Globus pallidus (tissue), 1 donor: ENCODE results near the gene C4orf17.

ENCODE experiments used
- DNase-seq: peaks from one replicate; pipeline ENCODE4 v3.0.0-alpha.2; 2015; ENCODE audit warnings: low spot score

Gene C4orf17

DNA sequence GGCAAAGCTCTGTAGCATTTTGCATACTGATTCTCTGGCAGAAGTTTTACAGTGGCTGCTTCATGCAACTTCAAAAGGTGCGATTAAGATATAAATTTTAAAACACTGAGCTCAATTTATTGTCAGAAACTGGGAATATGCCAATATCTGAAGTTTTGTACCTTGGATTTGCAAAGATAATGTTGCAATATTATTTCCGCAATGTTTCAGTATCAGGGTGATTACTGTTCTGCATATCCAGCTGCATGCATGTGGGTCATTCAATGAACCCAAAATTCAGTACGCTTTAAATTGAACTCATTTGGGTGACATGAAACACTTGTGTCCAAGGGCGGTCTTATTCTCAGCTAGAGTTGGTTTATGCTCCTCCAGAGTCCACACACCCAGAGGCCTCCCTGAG is 26.9 kb downstream of the C4orf17 start:
- DNase-seq = no peak

DNA sequence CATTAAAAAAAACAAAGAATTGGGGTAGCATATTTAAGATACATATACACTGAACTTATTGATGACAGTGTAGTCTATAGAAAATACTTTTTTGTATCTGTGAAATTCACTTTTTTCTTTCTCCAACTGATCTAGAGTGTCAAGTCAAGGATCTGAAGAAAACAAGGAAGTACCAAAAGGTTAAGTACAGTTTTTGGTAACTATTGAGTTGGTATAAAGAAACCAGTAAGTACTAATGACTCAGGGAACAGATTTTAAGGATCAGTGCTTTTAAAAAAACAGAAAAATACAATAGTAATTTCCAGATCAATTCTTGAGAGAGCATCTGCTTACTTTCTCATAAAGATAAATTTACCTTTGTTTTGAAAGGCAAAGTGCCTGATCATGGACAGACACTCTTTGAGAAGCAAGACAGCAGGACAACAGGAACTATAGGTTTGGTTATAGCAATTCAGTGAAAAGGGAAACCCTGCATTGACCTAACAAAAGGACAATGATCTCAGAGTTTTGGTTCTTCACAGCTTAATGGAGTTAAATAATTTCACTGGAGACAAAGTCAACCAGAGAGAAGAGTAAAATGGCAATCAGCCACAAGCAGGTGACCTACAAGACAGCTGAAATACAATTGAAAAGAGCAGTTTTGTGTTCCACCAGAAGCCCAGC is 29.6 kb downstream of the C4orf17 start:
- no peak for DNase-seq

GRCh38 chr4:99552872-99553271 is 42.1 kb downstream of the C4orf17 start:
- no peak for DNase-seq

GRCh38 chr4:99563310-99564186 is 52.7 kb downstream of the C4orf17 start, which contains the start of gene TRMT10A:
TRMT10A (minus strand) TSS chr4:99564039; CDS start chr4:99559338, 4,701 bp downstream.
- peak; percentile 99 for DNase-seq

- no peak for DNase-seq
Measured at GRCh38 chr4:99564921-99565320, 54.1 kb downstream of the C4orf17 start.

DNA sequence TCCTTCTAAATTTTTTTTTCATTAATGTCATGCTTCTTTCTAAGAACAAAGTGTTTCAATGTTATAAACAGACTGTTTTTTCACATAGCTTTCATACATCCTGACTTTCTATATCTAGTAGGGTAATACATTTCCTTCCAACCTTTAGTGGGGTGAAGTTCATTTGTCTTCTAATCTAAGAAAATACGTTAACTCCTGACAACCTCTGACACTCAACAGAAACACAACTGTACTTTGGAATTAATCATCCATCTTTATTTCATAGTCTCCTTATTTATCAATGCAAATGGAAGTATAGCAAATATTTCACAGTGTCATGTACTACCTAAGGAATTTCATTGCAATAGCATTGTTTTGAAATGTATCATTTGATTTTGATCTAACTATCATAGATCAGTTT is 61.1 kb downstream of the C4orf17 start:
- no peak for DNase-seq

- DNase-seq = no peak
Measured at GRCh38 chr4:99572527-99573240, 61.9 kb downstream of the C4orf17 start.

DNA sequence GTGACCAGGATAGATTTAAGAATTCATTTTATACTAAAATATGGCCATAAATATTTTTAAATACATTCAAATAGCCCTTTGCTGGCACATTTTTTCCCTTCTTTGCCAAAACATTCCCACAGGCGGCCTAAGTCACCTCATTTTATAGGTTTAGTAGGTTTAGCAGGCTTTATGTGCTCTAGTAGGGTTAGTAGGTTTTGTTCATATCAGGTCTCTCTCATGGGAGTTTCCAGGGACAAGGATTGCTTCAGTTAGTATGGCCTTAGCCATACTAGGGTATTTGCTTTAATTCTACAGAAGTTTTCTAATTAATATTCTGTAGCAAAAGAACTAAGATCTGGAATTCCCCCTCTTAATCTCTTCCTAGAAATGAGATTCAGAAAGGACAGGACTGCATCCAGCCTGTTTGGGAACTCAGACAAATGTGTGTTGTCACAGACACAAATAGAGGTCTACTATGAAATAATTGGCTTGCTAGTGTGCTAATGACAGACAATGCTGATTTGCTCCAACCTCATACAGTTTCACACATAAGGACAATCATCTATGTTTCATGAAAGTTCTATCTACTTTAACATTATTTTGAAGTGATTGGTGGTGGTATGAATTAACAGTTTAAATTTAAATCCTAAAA is 63.0 kb downstream of the C4orf17 start:
- no peak for DNase-seq

DNA sequence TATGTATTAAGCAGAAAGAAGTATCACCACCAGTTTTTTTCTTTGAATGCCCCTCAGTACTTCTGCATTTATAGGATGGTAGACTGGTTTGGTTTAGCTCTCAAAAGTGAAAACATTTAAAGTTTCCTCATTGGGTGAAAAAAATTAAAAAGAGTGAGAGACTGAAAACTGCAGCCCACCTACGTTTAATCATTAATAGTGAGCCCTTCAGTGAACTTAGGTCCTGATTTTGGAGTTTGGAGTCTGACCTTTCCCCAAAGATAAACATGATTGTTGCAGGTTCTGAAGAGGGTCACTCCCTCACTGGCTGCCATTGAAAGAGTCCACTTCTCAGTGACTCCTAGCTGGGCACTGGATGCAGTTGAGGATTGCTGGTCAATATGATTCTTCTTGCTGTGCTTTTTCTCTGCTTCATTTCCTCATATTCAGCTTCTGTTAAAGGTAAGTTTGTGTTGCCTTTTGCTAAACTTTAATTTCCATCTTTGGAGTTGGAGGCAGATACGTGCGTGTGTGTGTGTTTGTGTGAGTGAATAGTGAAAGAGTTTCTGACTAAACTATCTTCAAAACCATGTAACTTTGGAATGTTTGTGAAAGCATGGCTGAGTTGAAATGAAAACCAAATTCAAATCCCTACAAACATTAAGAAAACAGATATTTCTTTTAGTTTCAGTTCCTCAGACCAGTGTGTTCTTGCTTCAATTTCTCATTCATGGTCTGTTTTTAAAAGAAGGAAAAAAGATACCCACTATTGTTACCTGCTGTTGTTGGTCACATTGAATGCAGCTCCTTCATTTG is 63.9 kb downstream of the C4orf17 start, which contains the start of gene MTTP:
Gene MTTP, plus strand, starts transcription at position 295 of the 795 bp plus-strand sequence. Its CDS starts 86 bp downstream, at position 381.
- no peak for DNase-seq

GRCh38 chr4:99578714-99579113 is 67.9 kb downstream of the C4orf17 start:
- no peak for DNase-seq

- no peak for DNase-seq
Measured at GRCh38 chr4:99585516-99585915, 74.7 kb downstream of the C4orf17 start.

DNA sequence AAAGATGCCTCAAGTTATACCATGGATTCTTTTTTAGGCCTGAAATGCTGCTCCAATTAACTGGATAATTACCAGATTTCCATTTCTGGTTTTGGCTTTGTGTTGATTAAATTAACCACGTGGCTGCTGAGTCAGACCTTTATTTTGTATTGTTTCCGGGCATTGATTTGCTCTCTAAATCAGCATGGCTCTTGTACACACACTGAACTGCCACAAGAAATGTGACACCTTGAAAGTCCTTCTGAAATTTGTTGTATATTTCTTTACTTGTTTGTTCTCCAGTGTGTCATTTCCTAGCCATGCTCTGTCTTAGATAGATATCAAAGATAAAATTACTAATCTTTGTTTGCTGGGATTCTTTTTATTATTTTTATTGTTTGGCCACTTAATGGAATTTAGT is 75.5 kb downstream of the C4orf17 start:
- no peak for DNase-seq

GRCh38 chr4:99586797-99587196 is 76.0 kb downstream of the C4orf17 start:
- no peak for DNase-seq

- no peak for DNase-seq
Measured at GRCh38 chr4:99587309-99587708, 76.5 kb downstream of the C4orf17 start.

DNA sequence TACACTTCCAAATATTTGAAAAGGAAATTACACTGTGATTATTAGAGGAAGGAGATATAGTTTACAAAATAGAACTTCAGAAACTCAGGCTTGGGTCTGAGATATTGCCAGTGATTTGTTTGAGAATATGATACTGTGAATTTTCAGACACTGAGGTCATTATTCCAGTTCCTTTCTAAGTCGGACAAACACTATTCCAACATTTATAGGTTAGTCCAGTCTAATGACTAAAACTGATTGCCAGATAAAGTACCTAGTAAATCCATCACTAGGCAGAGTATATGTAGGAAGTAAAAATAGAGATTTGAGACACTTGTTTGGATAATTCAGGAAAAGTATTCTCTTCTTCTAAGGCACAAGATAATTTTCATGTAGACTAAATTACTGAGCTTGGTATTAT is 77.0 kb downstream of the C4orf17 start:
- no peak for DNase-seq

DNA sequence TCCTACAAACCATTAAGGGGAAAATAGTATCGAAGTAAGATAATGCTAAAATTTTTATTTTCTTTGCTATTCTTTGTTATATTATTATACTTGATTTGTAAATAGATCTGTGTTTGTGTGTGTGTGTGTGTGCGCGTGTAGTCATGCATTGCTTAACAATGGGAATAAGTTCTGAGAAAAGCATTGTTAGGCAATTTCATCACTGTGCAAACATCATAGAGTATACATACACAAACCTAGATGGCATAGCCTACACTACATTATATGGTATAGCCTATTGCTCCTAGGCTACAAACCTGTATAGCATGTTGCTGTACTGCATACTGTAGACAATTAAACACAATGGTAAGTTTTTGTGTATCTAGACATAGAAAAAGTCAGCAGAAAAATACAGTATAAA is 80.9 kb downstream of the C4orf17 start:
- DNase-seq = no peak
